GM21526 (cell line): ENCODE measurements around the gene CCN5.
"Not testable (repeated sequence)": the region's sequence is repeated elsewhere in the genome, so short reads cannot be mapped to it uniquely, and the experiment has no call there.

Source experiments
- ATAC-seq: cut with Tn5 transposase; IDR thresholded peaks from one replicate; pipeline ENCODE4 v1.9.1; 2021; ENCODE audit warnings: moderate library complexity; ENCODE audit not compliant: unreplicated experiment, low FRiP score

Gene CCN5

GRCh38 chr20:44754554-44754953 lies 39.4 kb downstream of the CCN5 start:
- ATAC-seq = no peak

GRCh38 chr20:44756011-44756688 lies 41.0 kb downstream of the CCN5 start:
- no peak for ATAC-seq

- no peak for ATAC-seq
Measured at GRCh38 chr20:44756956-44757355, 41.8 kb downstream of the CCN5 start.

GRCh38 chr20:44758247-44759101 lies 43.3 kb downstream of the CCN5 start:
- no peak for ATAC-seq

GRCh38 chr20:44759595-44759994 lies 44.4 kb downstream of the CCN5 start:
- ATAC-seq = no peak

- ATAC-seq = no peak
Measured at GRCh38 chr20:44761423-44761822, 46.3 kb downstream of the CCN5 start.

- no peak for ATAC-seq
Measured at GRCh38 chr20:44762466-44763140, 47.4 kb downstream of the CCN5 start.

GRCh38 chr20:44763798-44764197 lies 48.6 kb downstream of the CCN5 start:
- not testable (repeated sequence) for ATAC-seq

GRCh38 chr20:44765091-44765490 lies 49.9 kb downstream of the CCN5 start:
- no peak for ATAC-seq

- ATAC-seq = no peak
Measured at GRCh38 chr20:44765701-44766347, 50.7 kb downstream of the CCN5 start.

GRCh38 chr20:44768256-44768655 lies 53.1 kb downstream of the CCN5 start:
- ATAC-seq = no peak

GRCh38 chr20:44768854-44769480 lies 53.8 kb downstream of the CCN5 start:
- ATAC-seq = no peak

GRCh38 chr20:44769481-44769863 lies 54.3 kb downstream of the CCN5 start:
- ATAC-seq = no peak

- ATAC-seq = no peak
Measured at GRCh38 chr20:44770484-44771171, 55.5 kb downstream of the CCN5 start.

GRCh38 chr20:44771172-44771535 lies 56.0 kb downstream of the CCN5 start:
- no peak for ATAC-seq

GRCh38 chr20:44772636-44773035 lies 57.5 kb downstream of the CCN5 start:
- ATAC-seq = no peak

GRCh38 chr20:44773070-44773829 lies 58.1 kb downstream of the CCN5 start:
- ATAC-seq = no peak

- ATAC-seq = no peak
Measured at GRCh38 chr20:44776980-44777379, 61.8 kb downstream of the CCN5 start.
